ENCODE results near the gene ARMS2. TPM values are rescaled to one million over a fixed set of nuclear protein-coding genes. Genes with fewer than 3 reads are reported as not detected.

Gene ARMS2
- total RNA-seq, 1 donor from 2014 or later = not detected

GRCh38 chr10:122469848-122470247, 15.4 kb downstream of the ARMS2 start:
- no peak for DNase-seq (ENCODE audit: low spot score)

GRCh38 chr10:122471531-122472177, 17.2 kb downstream of the ARMS2 start:
- no peak for DNase-seq (ENCODE audit: low spot score)

GRCh38 chr10:122473116-122473515, 18.7 kb downstream of the ARMS2 start:
- DNase-seq (ENCODE audit: low spot score) = no peak

- DNase-seq (ENCODE audit: low spot score) = peak; percentile 81
These were observed 19.8 kb downstream of the ARMS2 start for GRCh38 chr10:122474131-122474818.

- DNase-seq (ENCODE audit: low spot score) = no peak
These were observed 20.6 kb downstream of the ARMS2 start for GRCh38 chr10:122475100-122475499.

- peak; percentile 25 for DNase-seq (ENCODE audit: low spot score)
These were observed 21.3 kb downstream of the ARMS2 start for GRCh38 chr10:122475591-122476332.

GRCh38 chr10:122476333-122476695, 21.9 kb downstream of the ARMS2 start:
- DNase-seq (ENCODE audit: low spot score) = peak; percentile 71

- DNase-seq (ENCODE audit: low spot score) = peak; percentile 4
These were observed 23.0 kb downstream of the ARMS2 start for GRCh38 chr10:122477436-122477835.

GRCh38 chr10:122478971-122479370, 24.5 kb downstream of the ARMS2 start:
- DNase-seq (ENCODE audit: low spot score) = no peak

GRCh38 chr10:122480146-122480833, 25.8 kb downstream of the ARMS2 start:
- DNase-seq (ENCODE audit: low spot score) = no peak

GRCh38 chr10:122481296-122482056, 27.0 kb downstream of the ARMS2 start:
- no peak for DNase-seq (ENCODE audit: low spot score)

- DNase-seq (ENCODE audit: low spot score) = no peak
These were observed 30.0 kb downstream of the ARMS2 start for GRCh38 chr10:122484276-122485060.

GRCh38 chr10:122485670-122486069, 31.2 kb downstream of the ARMS2 start:
- peak; percentile 89 for DNase-seq (ENCODE audit: low spot score)

GRCh38 chr10:122486406-122487080, 32.1 kb downstream of the ARMS2 start:
- no peak for DNase-seq (ENCODE audit: low spot score)

GRCh38 chr10:122487174-122487765, 32.8 kb downstream of the ARMS2 start:
- no peak for DNase-seq (ENCODE audit: low spot score)

GRCh38 chr10:122490268-122490667, 35.8 kb downstream of the ARMS2 start:
- no peak for DNase-seq (ENCODE audit: low spot score)

- DNase-seq (ENCODE audit: low spot score) = peak; percentile 31
These were observed 36.6 kb downstream of the ARMS2 start for GRCh38 chr10:122490786-122491680.

GRCh38 chr10:122492006-122492405, 37.6 kb downstream of the ARMS2 start:
- no peak for DNase-seq (ENCODE audit: low spot score)

Data from umbilical cord (tissue), 2 donors.